ENCODE data around the gene ASXL3. TPM values are rescaled to one million over a fixed set of nuclear protein-coding genes. Genes with fewer than 3 reads are reported as not detected.

Gene ASXL3
- total RNA-seq, 1 donor from 2014 or later: 23.0 TPM

GRCh38 chr18:33749834-33750233 lies 171.8 kb downstream of the ASXL3 start:
- no peak for TF ChIP-seq CTCF (IDR thresholded peaks at IDR 0.05; ENCODE audit: unreplicated experiment)
- H3K27me3 Mint-ChIP-seq: no peaks in the 10 kb centered on the region
- peak overlapping the region; percentile 76 for H3K27ac Mint-ChIP-seq
- no peak overlapping the region for H3K4me3 Mint-ChIP-seq (ENCODE audit: low read depth)
- no peaks in the 10 kb centered on the region for H3K9me3 Mint-ChIP-seq (ENCODE audit: low read depth)
- peaks cover 7% of the 10 kb centered on the region for H3K36me3 Mint-ChIP-seq (ENCODE audit: insufficient read depth)
- peaks cover 6% of the 10 kb centered on the region for H3K4me1 Mint-ChIP-seq (ENCODE audit: low read depth)
- DNase-seq (ENCODE audit: low spot score, unreplicated experiment): no peak

- DNase-seq (ENCODE audit: low spot score, unreplicated experiment): no peak
- no peak for TF ChIP-seq CTCF (IDR thresholded peaks at IDR 0.05; ENCODE audit: unreplicated experiment)
- no peaks in the 10 kb centered on the region for H3K9me3 Mint-ChIP-seq (ENCODE audit: low read depth)
These were observed 172.3 kb downstream of the ASXL3 start for GRCh38 chr18:33750366-33750765.

GRCh38 chr18:33751613-33752221 lies 173.7 kb downstream of the ASXL3 start:
- TF ChIP-seq CTCF (IDR thresholded peaks at IDR 0.05; ENCODE audit: unreplicated experiment): peak; percentile 75
- Mint-ChIP-seq H3K4me1 (ENCODE audit: low read depth) (peaks cover 6% of the 10 kb centered on the region), H3K4me3 (ENCODE audit: low read depth) (no peak overlapping the region), H3K9me3 (ENCODE audit: low read depth) (no peaks in the 10 kb centered on the region), H3K27me3 (no peaks in the 10 kb centered on the region), H3K27ac (no peak overlapping the region), H3K36me3 (ENCODE audit: insufficient read depth) (no peaks in the 10 kb centered on the region)
- DNase-seq (ENCODE audit: low spot score, unreplicated experiment): no peak

More at GRCh38 chr18:33750366-33750765, 172.3 kb downstream of the ASXL3 start:
- H3K36me3 Mint-ChIP-seq (ENCODE audit: insufficient read depth): peaks cover 2% of the 10 kb centered on the region
- no peak overlapping the region for H3K27ac Mint-ChIP-seq
- H3K4me1 Mint-ChIP-seq (ENCODE audit: low read depth): peaks cover 6% of the 10 kb centered on the region
- no peak overlapping the region for H3K4me3 Mint-ChIP-seq (ENCODE audit: low read depth)
- H3K27me3 Mint-ChIP-seq: no peaks in the 10 kb centered on the region

- DNase-seq (ENCODE audit: low spot score, unreplicated experiment): no peak
- Mint-ChIP-seq H3K9me3 (ENCODE audit: low read depth) (peaks cover 3% of the 10 kb centered on the region), H3K4me1 (ENCODE audit: low read depth) (peaks cover 6% of the 10 kb centered on the region), H3K27ac (no peak overlapping the region), H3K4me3 (ENCODE audit: low read depth) (no peak overlapping the region), H3K36me3 (ENCODE audit: insufficient read depth) (no peaks in the 10 kb centered on the region), H3K27me3 (no peaks in the 10 kb centered on the region)
- TF ChIP-seq CTCF (IDR thresholded peaks at IDR 0.05; ENCODE audit: unreplicated experiment): no peak
These were observed 177.4 kb downstream of the ASXL3 start for GRCh38 chr18:33755391-33755790.

- DNase-seq (ENCODE audit: low spot score, unreplicated experiment): no peak
- TF ChIP-seq CTCF (IDR thresholded peaks at IDR 0.05; ENCODE audit: unreplicated experiment): no peak
- no peaks in the 10 kb centered on the region for H3K27me3 Mint-ChIP-seq
- H3K4me1 Mint-ChIP-seq (ENCODE audit: low read depth): peaks cover 6% of the 10 kb centered on the region
- no peaks in the 10 kb centered on the region for H3K36me3 Mint-ChIP-seq (ENCODE audit: insufficient read depth)
- peaks cover 3% of the 10 kb centered on the region for H3K9me3 Mint-ChIP-seq (ENCODE audit: low read depth)
- H3K4me3 Mint-ChIP-seq (ENCODE audit: low read depth): no peak overlapping the region
- H3K27ac Mint-ChIP-seq: no peak overlapping the region
These were observed 178.0 kb downstream of the ASXL3 start for GRCh38 chr18:33755931-33756560.

Measured in progenitor cell of endocrine pancreas (in vitro differentiated cells).